OCI-LY3 (cell line): ENCODE measurements around the gene MAGI2.

Experiments
- H2AFZ ChIP-seq: fragments of 200-600, 300-600 bp; shearing (Covaris generic); 2 replicates; pipeline ENCODE4 v1.6.0; 2014; ENCODE audit warnings: antibody characterized with exemption, low read depth, low read length
- H3K27ac ChIP-seq: fragments of 200-600, 300-600 bp; sonication (generic); 2 replicates; pipeline ENCODE4 v1.5.1; 2014; ENCODE audit warnings: mild to moderate bottlenecking, low read length, moderate library complexity, mixed read lengths
- H3K27me3 ChIP-seq: fragments of 200-600, 300-600 bp; sonication (generic); 2 replicates; pipeline ENCODE4 v1.6.1; 2014; ENCODE audit warnings: low read depth, low read length, mixed read lengths
- H3K36me3 ChIP-seq: fragments of 200-600, 300-600 bp; sonication (generic); replicated peaks from 2 replicates; pipeline ENCODE3; 2014; ENCODE audit warnings: low read depth, low read length, mixed read lengths
- H3K4me1 ChIP-seq: fragments of 300-600, 200-600 bp; sonication (generic); 2 replicates; pipeline ENCODE4 v1.6.1; 2014; ENCODE audit warnings: low read length, mixed read lengths
- H3K4me2 ChIP-seq: fragments of 200-600, 300-600 bp; sonication (generic); 2 replicates; pipeline ENCODE4 v1.6.1; 2014; ENCODE audit warnings: low read length, mixed read lengths
- H3K4me3 ChIP-seq: fragments of 300-600, 200-600 bp; sonication (generic); 2 replicates; pipeline ENCODE4 v1.5.1; 2014; ENCODE audit warnings: antibody characterized with exemption, mild to moderate bottlenecking, low read length, moderate library complexity
- H3K79me2 ChIP-seq: fragments of 300-600, 200-600 bp; shearing (Covaris generic); 2 replicates; pipeline ENCODE4 v1.6.1; 2014; ENCODE audit warnings: mild to moderate bottlenecking, low read length, mixed read lengths
- H3K9ac ChIP-seq: fragments of 300-600, 200-600 bp; shearing (Covaris generic); 2 replicates; pipeline ENCODE4 v1.6.0; 2014; ENCODE audit warnings: mild to moderate bottlenecking, low read length, moderate library complexity
- H3K9me3 ChIP-seq: fragments of 200-600, 300-600 bp; shearing (Covaris generic); 2 replicates; pipeline ENCODE4 v1.6.1; 2014; ENCODE audit warnings: low read length, mixed read lengths; ENCODE audit not compliant: insufficient read depth
- H4K20me1 ChIP-seq: fragments of 200-600, 300-600 bp; sonication (generic); 2 replicates; pipeline ENCODE4 v1.6.1; 2016; ENCODE audit warnings: low read length, mixed read lengths; ENCODE audit not compliant: insufficient read depth
- CTCF ChIP-seq: fragments of 200-600, 300-600 bp; sonication (generic); IDR thresholded peaks from 2 replicates; pipeline ENCODE4 v1.5.1; 2014; ENCODE audit warnings: antibody characterized with exemption, low read length, low read depth
- EZH2phosphoT487 ChIP-seq: fragments of 200-600 bp; shearing (Covaris generic); IDR thresholded peaks from 2 replicates; pipeline ENCODE4 v1.6.1; 2018; ENCODE audit warnings: antibody characterized with exemption, mixed run types, low read depth

MAGI2 gene

GRCh38 chr7:78261302-78261701 lies 1192.2 kb downstream of the MAGI2 start:
- no peaks in the 10 kb centered on the region; the same call in 1 of the 2 replicates for H3K27me3 ChIP-seq
- H3K36me3 ChIP-seq, result no peaks in the 10 kb centered on the region
- H3K79me2 ChIP-seq, result no peaks in the 10 kb centered on the region
- no peak overlapping the region for H3K4me3 ChIP-seq
- H2AFZ ChIP-seq, result no peak overlapping the region
- TF ChIP-seq CTCF (no peak), EZH2phosphoT487 (no peak)
- H3K9me3 ChIP-seq, result no peaks in the 10 kb centered on the region
- H3K4me1 ChIP-seq, result peaks cover 8% of the 10 kb centered on the region; the same call in 1 of the 2 replicates
- no peak overlapping the region for H3K4me2 ChIP-seq
- no peak overlapping the region for H3K9ac ChIP-seq
- no peaks in the 10 kb centered on the region for H4K20me1 ChIP-seq
- no peak overlapping the region for H3K27ac ChIP-seq

- Histone ChIP-seq H4K20me1 (no peaks in the 10 kb centered on the region), H3K36me3 (no peaks in the 10 kb centered on the region), H3K27ac (no peak overlapping the region), H3K9me3 (no peaks in the 10 kb centered on the region), H3K9ac (no peak overlapping the region), H3K4me3 (no peak overlapping the region), H2AFZ (no peak overlapping the region), H3K4me1 (peaks cover 8% of the 10 kb centered on the region; the same call in 1 of the 2 replicates), H3K27me3 (no peaks in the 10 kb centered on the region; the same call in 1 of the 2 replicates), H3K79me2 (no peaks in the 10 kb centered on the region), H3K4me2 (no peak overlapping the region)
- TF ChIP-seq CTCF (no peak), EZH2phosphoT487 (no peak)
These were observed 1192.6 kb downstream of the MAGI2 start for GRCh38 chr7:78260826-78261225.

DNA sequence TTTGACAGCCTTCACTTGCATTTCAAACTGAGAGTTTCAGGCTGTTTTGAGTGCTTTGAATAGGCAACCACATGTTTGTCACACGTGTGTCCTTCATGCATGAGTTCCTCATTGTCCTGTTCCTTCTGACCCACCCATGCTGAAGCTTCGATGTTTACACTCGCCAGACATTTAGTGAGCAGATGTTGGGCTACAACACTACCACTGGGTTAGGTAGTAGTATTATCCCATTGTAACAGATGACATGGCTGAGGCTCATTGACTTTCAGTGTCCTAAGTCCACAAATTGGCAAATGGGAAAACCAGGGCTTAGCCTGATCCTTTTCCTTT lies 1198.8 kb downstream of the MAGI2 start:
- H3K4me3 ChIP-seq, result no peak overlapping the region
- no peaks in the 10 kb centered on the region for H3K27me3 ChIP-seq
- H3K9me3 ChIP-seq, result no peaks in the 10 kb centered on the region
- H3K36me3 ChIP-seq, result no peaks in the 10 kb centered on the region
- no peak for TF ChIP-seq CTCF
- no peak for TF ChIP-seq EZH2phosphoT487
- no peak overlapping the region for H3K4me2 ChIP-seq
- no peak overlapping the region for H3K9ac ChIP-seq
- H2AFZ ChIP-seq, result no peak overlapping the region
- no peaks in the 10 kb centered on the region for H3K4me1 ChIP-seq
- H3K27ac ChIP-seq, result no peak overlapping the region
- H3K79me2 ChIP-seq, result no peaks in the 10 kb centered on the region
- H4K20me1 ChIP-seq, result no peaks in the 10 kb centered on the region

- H3K4me3 ChIP-seq, result no peak overlapping the region
- no peaks in the 10 kb centered on the region for H3K9me3 ChIP-seq
- H3K27ac ChIP-seq, result no peak overlapping the region
- H2AFZ ChIP-seq, result no peak overlapping the region
- no peak for TF ChIP-seq CTCF
- no peak for TF ChIP-seq EZH2phosphoT487
- no peak overlapping the region for H3K4me2 ChIP-seq
- H3K79me2 ChIP-seq, result no peaks in the 10 kb centered on the region
- no peaks in the 10 kb centered on the region for H3K36me3 ChIP-seq
- H3K9ac ChIP-seq, result no peak overlapping the region
- H4K20me1 ChIP-seq, result no peaks in the 10 kb centered on the region
- H3K4me1 ChIP-seq, result no peaks in the 10 kb centered on the region
- H3K27me3 ChIP-seq, result no peaks in the 10 kb centered on the region
These were observed 1199.4 kb downstream of the MAGI2 start for GRCh38 chr7:78253850-78254725.
